Choroid plexus epithelial cell (primary cell): ENCODE measurements around the gene PHKB.

Experiments
- DNase-seq: peaks from one replicate; pipeline ENCODE4 v3.0.0-alpha.2; 2010; ENCODE audit warnings: low read depth
- H3K4me3 ChIP-seq: 2 replicates; pipeline ENCODE4 v1.5.1; 2011; ENCODE audit warnings: low read depth, mild to moderate bottlenecking, control low read depth, low read length, moderate library complexity
- CTCF ChIP-seq: conservative IDR thresholded peaks from 2 replicates; pipeline ENCODE4 v1.5.1; 2011; ENCODE audit warnings: low read depth, mild to moderate bottlenecking, control low read depth, inconsistent platforms, low read length, moderate library complexity

PHKB gene

GRCh38 chr16:47734987-47735594 lies 274.0 kb downstream of the PHKB start:
- TF ChIP-seq CTCF = no peak
- H3K4me3 ChIP-seq = no peak overlapping the region
- no peak for DNase-seq

GRCh38 chr16:47750371-47750770 lies 289.2 kb downstream of the PHKB start:
- no peak for DNase-seq
- TF ChIP-seq CTCF = no peak
- H3K4me3 ChIP-seq = no peak overlapping the region
